Suppressor macrophage treated with lipopolysaccharide for 4 hours (primary cell): ENCODE data around the gene ST8SIA4.

Experiments used
- DNase-seq: peaks from one replicate; pipeline ENCODE4 v3.0.0-alpha.2; 2020

ST8SIA4 gene

DNA sequence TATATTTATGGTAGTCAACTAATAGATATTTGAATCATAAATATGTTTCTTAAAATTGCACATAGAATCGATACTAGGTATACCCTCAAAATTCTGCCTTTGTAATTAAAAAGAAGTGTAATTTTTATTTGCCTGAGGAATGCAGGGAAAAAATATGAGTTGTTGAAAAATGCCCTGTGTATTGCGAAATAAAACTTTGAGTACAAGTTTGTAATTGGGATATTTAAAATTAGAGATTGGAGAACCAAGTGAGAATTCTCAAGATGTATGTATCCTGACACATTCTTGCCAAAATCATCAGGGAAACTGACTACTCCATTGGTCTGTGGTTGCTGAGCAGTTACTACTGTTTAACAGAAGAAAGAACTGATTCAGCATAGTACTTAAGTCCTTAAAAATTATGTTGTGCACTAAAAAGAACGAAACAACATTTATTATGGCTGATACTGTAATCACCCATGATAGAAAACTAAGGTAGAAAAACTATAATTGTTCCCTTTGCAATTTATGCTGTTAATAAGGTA, 36.0 kb downstream of the ST8SIA4 start:
- DNase-seq, result no peak

DNA sequence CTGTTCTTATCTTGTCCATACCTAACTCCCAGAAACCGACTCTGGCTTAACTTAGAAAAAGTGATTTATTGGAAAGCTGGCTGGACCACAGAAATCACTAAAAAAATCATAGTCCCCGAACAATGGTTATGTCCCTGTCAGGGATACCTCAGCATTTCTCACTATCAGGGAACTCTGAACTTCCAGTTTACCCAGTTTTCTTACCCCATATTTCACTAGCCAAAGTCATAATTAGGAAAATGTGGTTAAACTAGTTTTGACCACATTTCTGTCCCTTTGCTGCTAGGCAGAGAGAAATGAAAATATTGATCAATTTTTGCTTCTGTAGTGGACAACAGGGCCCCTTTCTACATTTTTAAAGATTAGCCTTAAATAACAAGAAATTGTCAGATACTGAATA, 38.2 kb downstream of the ST8SIA4 start:
- no peak for DNase-seq

DNA sequence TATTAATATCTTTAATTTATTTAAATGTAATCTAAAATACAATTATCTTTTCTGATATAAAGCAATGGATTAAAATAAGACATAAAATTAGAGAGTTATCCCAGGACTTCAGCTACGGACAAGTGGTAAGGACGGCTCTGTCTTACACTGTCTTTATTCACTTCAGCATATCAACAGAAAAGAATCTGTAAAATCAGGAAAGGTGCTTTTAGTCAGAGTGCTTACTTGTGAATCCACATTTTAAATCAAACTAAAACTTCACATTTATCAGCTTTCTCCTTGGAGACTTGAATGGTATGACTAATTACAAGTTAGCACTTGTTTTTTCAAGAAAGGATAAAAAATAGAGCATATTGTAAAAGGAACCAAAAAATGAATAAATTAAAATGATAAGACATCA, 39.3 kb downstream of the ST8SIA4 start:
- no peak for DNase-seq

- DNase-seq, result no peak
Measured at GRCh38 chr5:100861148-100861547, 41.9 kb downstream of the ST8SIA4 start.

- DNase-seq, result no peak
Measured at GRCh38 chr5:100860407-100860806, 42.7 kb downstream of the ST8SIA4 start.

- DNase-seq, result no peak
Measured at GRCh38 chr5:100858987-100859545, 44.0 kb downstream of the ST8SIA4 start.

DNA sequence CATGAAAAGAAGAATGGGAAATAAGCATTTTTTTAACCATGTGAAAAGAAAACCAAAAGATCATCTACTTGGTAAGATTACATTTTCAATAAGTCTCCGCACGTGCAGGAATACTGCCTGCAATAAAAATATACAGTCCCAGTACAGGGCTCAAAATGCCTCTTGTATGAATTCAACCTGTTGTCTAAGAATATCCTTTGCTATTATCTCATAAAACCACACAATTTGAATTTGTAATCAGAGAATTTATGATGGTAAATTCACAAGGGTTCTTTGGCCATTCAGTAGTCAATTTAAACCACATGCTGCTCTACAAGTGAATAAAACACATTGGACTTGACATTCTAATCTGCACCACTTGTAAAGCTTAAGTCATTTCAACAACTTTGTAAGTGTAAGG, 46.6 kb downstream of the ST8SIA4 start:
- no peak for DNase-seq

- DNase-seq, result no peak
Measured at GRCh38 chr5:100855937-100856430, 47.1 kb downstream of the ST8SIA4 start.

GRCh38 chr5:100855295-100855694, 47.8 kb downstream of the ST8SIA4 start:
- no peak for DNase-seq

- no peak for DNase-seq
Measured at GRCh38 chr5:100854591-100854990, 48.5 kb downstream of the ST8SIA4 start.

DNA sequence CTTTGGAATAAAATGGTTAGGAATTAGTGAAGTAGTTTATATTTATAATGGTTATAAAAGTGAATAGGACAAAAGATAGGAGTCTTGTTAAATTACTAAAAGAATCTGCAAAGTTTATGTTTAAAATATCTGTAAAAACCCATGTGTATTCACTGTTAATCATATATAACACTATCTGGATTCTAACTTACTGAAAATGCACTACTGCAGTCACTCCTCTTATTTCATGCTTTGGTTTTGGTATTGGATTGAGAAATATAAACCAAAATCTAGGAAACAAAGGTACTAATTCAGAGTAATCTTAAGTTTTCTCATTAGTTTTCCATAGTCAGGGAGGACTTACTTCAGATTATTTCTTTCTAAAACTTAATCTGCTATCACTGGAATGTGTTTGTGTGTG, 49.5 kb downstream of the ST8SIA4 start:
- no peak for DNase-seq

DNA sequence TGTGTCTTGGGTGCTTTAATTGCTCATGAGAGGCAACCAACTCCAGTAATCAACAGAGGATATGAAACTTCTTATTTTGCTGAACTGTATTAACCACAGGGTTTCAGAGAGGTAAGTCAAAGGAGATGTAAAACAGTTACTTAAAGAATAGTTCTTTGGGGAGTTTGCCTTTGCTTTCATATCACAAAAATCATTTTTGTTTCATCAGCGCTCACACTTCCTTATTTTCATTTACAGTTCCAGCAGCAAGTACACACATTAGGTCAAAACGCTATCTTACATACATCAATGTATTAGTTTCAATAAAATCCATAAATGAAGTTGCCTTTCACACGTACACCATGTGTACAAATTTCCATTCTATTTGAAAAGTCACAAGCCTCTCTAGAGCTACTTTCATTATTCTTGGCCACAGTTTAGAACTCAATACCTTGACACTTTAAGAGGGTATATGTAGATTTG, 50.1 kb downstream of the ST8SIA4 start:
- peak; percentile 87 for DNase-seq

DNA sequence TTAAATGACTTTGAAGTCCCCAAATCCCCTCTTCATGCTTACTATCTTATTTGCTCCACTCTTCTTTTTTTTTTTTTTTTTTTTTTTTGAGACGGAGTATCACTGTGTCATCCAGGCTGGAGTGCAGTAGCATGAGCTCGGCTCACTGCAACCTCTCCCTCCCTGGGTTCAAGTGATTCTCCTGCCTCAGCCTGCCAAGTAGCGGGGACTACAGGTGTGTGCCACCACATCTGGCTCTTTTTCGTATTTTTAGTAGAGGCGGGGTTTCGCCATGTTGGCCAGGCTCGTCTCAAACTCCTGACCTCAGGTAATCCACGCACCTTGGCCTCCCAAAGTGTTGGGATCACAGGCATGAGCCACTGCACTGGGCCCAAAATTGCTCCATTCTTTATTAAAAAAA, 51.0 kb downstream of the ST8SIA4 start:
- DNase-seq, result no peak

GRCh38 chr5:100846772-100847171, 56.3 kb downstream of the ST8SIA4 start:
- DNase-seq, result peak; percentile 59

DNA sequence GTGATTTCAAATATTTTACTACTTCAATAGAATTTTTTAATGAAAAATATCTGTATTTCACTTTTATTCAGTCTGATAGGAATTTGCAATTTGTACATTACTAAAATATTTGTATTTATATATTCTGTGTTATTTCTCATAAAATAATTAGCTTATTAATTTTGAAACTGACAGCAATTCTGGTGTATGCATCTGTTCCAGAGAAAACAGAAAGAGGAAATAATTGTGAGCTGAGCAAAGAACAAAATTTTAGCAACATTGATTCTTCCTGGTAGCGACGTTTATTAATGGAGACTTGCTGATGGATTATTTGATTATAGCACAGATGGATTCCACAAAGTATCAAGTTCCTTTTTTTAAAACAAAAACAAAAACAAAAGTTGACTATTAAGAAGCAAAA, 61.0 kb downstream of the ST8SIA4 start:
- peak; percentile 55 for DNase-seq

GRCh38 chr5:100841358-100842076, 61.6 kb downstream of the ST8SIA4 start:
- no peak for DNase-seq

DNA sequence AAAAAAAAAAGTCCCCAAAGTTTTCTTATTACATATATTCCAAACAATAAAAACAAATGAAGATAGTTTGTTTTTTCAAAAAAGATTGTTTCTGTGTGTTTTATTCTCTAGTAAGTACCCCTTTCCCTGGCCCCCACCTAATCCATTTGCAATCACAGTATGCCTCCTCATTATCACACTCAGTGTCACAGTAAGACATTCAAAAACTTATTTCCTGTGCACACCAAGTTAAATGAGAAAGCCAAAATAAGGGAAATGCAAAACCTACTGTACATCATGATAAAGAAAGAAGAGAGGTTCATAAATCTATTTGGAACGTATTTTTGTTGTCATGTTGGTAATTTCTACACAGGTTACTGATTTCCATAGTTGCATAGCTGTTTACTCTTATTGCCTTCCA, 62.3 kb downstream of the ST8SIA4 start:
- DNase-seq, result no peak

- DNase-seq, result peak; percentile 94
Measured at GRCh38 chr5:100840370-100840769, 62.7 kb downstream of the ST8SIA4 start.

GRCh38 chr5:100838048-100838473, 65.0 kb downstream of the ST8SIA4 start:
- DNase-seq, result peak; percentile 61

DNA sequence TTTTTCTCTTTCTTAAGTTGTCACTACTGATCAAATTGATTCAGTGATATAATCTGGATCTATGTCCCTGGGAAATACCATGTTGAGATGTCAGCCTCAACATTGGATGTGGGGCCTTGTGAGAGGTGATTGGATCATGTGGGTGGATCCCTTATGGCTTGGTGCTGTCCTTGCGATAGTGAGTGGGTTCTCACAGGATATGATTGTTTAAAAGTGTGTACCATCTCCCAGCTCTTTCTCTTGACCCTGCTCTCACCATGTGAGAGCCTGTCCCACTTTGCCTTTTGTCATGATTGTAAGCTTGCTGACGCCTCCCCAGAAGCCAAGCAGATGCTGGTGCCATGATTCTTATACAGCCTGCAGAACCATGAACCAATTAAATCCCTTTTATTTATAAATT, 68.6 kb downstream of the ST8SIA4 start:
- DNase-seq, result no peak

GRCh38 chr5:100832252-100833230, 70.5 kb downstream of the ST8SIA4 start:
- no peak for DNase-seq

DNA sequence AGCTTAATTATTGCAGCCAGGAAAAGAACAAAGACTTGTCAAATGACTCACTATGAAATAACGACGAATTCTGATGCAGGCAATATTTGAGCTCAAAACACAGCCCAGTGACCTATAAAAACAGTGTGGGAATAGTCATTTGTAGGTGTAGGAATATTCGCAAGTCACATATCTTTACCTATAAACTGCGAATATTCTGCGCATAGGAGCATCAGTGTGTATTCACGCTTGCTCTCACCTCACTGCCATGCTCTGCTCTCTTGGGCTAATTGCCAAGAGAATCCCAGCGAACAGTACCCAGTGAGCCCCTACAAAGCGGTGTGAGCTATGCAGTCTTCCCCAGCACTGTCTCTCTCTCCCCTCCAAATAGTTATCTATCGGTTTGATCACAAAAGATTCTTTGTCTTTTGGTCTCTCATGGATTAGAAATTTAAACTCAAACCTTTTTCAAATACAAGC, 74.2 kb downstream of the ST8SIA4 start:
- no peak for DNase-seq
